Mesodermal cell (in vitro differentiated cells): ENCODE measurements around the gene PRPF19.

Experiments used
- H3K27ac ChIP-seq: 2 replicates; pipeline ENCODE4 v1.7.0; 2013; ENCODE audit warnings: mild to moderate bottlenecking, low read depth, low read length, moderate library complexity; ENCODE audit not compliant: severe bottlenecking
- H3K36me3 ChIP-seq: 2 replicates; pipeline ENCODE4 v1.7.1; 2013; ENCODE audit warnings: mild to moderate bottlenecking, low read length, moderate library complexity; ENCODE audit not compliant: control insufficient read depth, insufficient read depth
- H3K4me1 ChIP-seq: one replicate; pipeline ENCODE4 v1.7.1; 2013; ENCODE audit warnings: mild to moderate bottlenecking, low read length; ENCODE audit not compliant: insufficient read depth, control insufficient read depth, poor library complexity, severe bottlenecking
- H3K4me3 ChIP-seq: 2 replicates; pipeline ENCODE4 v1.7.0; 2013; ENCODE audit warnings: low read length, control low read depth, mild to moderate bottlenecking; ENCODE audit not compliant: insufficient read depth, poor library complexity, severe bottlenecking; ENCODE audit errors: extremely low read depth
- H3K9me3 ChIP-seq: 2 replicates; pipeline ENCODE4 v1.7.1; 2013; ENCODE audit warnings: mild to moderate bottlenecking, low read length, moderate library complexity; ENCODE audit not compliant: control insufficient read depth
- WGBS, 2 experiments: methylation state at CpG; one replicate each; pipeline ENCODE4 v1.1.5; 2013; ENCODE audit warnings: missing lambda C conversion rate in 2 of 2; ENCODE audit not compliant: insufficient coverage in 2 of 2; 5-methylcytosine and 5-hydroxymethylcytosine counted together

PRPF19 gene

GRCh38 chr11:60855726-60856633 lies 50.4 kb downstream of the PRPF19 start, which contains the start of gene PTGDR2:
Gene PTGDR2, minus strand, starts transcription at chr11:60855950. Its CDS starts 2,228 bp downstream, at chr11:60853722.
- no peak within 1 kb of the TSS for H3K4me3 ChIP-seq
- H3K27ac ChIP-seq: no peak within 1 kb of the TSS
- peaks cover 10% of the 10 kb centered on the region for H3K4me1 ChIP-seq
- WGBS, 2 experiments: 77 to 79% methylated on average over 6 to 7 of the region's 14 CpGs
- no peaks in the 10 kb centered on the region for H3K9me3 ChIP-seq
- peaks cover 14% of the 10 kb centered on the region for H3K36me3 ChIP-seq

GRCh38 chr11:60854847-60855725 lies 51.3 kb downstream of the PRPF19 start:
- peaks cover 22% of the 10 kb centered on the region for H3K36me3 ChIP-seq
- 85 to 93% methylated on average over 2 to 4 of the region's 8 CpGs for WGBS, 2 experiments
- no peak overlapping the region for H3K27ac ChIP-seq
- H3K4me3 ChIP-seq: no peak overlapping the region
- peaks cover 10% of the 10 kb centered on the region for H3K4me1 ChIP-seq
- H3K9me3 ChIP-seq: no peaks in the 10 kb centered on the region

- 92% methylated on average over 3 to 7 of the region's 8 CpGs for WGBS, 2 experiments
- Histone ChIP-seq H3K4me3 (no peak overlapping the region), H3K9me3 (no peaks in the 10 kb centered on the region), H3K27ac (no peak overlapping the region), H3K36me3 (peaks cover 30% of the 10 kb centered on the region), H3K4me1 (peaks cover 10% of the 10 kb centered on the region)
Observed at GRCh38 chr11:60854140-60854846, 52.1 kb downstream of the PRPF19 start.

- Histone ChIP-seq H3K36me3 (peaks cover 40% of the 10 kb centered on the region), H3K9me3 (no peaks in the 10 kb centered on the region), H3K27ac (no peak overlapping the region), H3K4me1 (peaks cover 4% of the 10 kb centered on the region), H3K4me3 (no peak overlapping the region)
- WGBS, 2 experiments: 96% methylated on average over 65 of the region's 68 CpGs
Observed at GRCh38 chr11:60852982-60853950, 53.1 kb downstream of the PRPF19 start.

- H3K27ac ChIP-seq: no peak overlapping the region
- H3K36me3 ChIP-seq: peaks cover 49% of the 10 kb centered on the region
- no peak overlapping the region for H3K4me3 ChIP-seq
- 60 to 67% methylated on average over 55 to 78 of the region's 78 CpGs for WGBS, 2 experiments
- peaks cover 4% of the 10 kb centered on the region for H3K4me1 ChIP-seq
- no peaks in the 10 kb centered on the region for H3K9me3 ChIP-seq
Observed at GRCh38 chr11:60852117-60852981, 54.0 kb downstream of the PRPF19 start.

- Histone ChIP-seq H3K36me3 (peaks cover 55% of the 10 kb centered on the region), H3K27ac (no peak overlapping the region)
- WGBS, 2 experiments: 90% methylated on average over 17 of the region's 17 CpGs
Observed at GRCh38 chr11:60851327-60852104, 54.9 kb downstream of the PRPF19 start.

GRCh38 chr11:60849641-60850520 lies 56.5 kb downstream of the PRPF19 start:
- H3K27ac ChIP-seq: no peak overlapping the region
- H3K4me1 ChIP-seq: peaks cover under 1% of the 10 kb centered on the region
- peaks cover 60% of the 10 kb centered on the region for H3K36me3 ChIP-seq
- 94 to 97% methylated on average over 16 to 22 of the region's 29 CpGs for WGBS, 2 experiments
- no peak overlapping the region for H3K4me3 ChIP-seq
- H3K9me3 ChIP-seq: no peaks in the 10 kb centered on the region

More at GRCh38 chr11:60851327-60852104, 54.9 kb downstream of the PRPF19 start:
- H3K4me1 ChIP-seq: peaks cover 4% of the 10 kb centered on the region
- H3K9me3 ChIP-seq: no peaks in the 10 kb centered on the region
- H3K4me3 ChIP-seq: no peak overlapping the region

GRCh38 chr11:60848714-60849151 lies 57.7 kb downstream of the PRPF19 start:
- H3K9me3 ChIP-seq: no peaks in the 10 kb centered on the region
- WGBS, 2 experiments: 88 to 92% methylated on average over 6 to 10 of the region's 10 CpGs
- no peak overlapping the region for H3K4me3 ChIP-seq

More at GRCh38 chr11:60848714-60849151, 57.7 kb downstream of the PRPF19 start:
- peaks cover 7% of the 10 kb centered on the region for H3K4me1 ChIP-seq
- peaks cover 60% of the 10 kb centered on the region for H3K36me3 ChIP-seq
- H3K27ac ChIP-seq: no peak overlapping the region
